Measurements from ENCODE around the gene PNPO. TPM values are rescaled to one million over a fixed set of nuclear protein-coding genes. Genes with fewer than 3 reads are reported as not detected.

Gene PNPO
- polyA plus RNA-seq, 1 of the 3 experiments (the other 2 are of a cell fraction) = 26.1 TPM

- no peak for TF ChIP-seq USF2 (IDR thresholded peaks at IDR 0.05; ENCODE audit: borderline replicate concordance, low read depth, low read length)
- no peak for TF ChIP-seq SIN3A (IDR thresholded peaks at IDR 0.05; ENCODE audit: borderline replicate concordance, low read depth, low read length)
- no peak for TF ChIP-seq RFX5 (IDR thresholded peaks at IDR 0.05; ENCODE audit: low read length)
- TF ChIP-seq RXRA (IDR thresholded peaks at IDR 0.05; ENCODE audit: borderline replicate concordance, low read depth) = no peak
- TF ChIP-seq RCOR1 (IDR thresholded peaks at IDR 0.05; ENCODE audit: low read length) = no peak
- no peak for TF ChIP-seq PBX3 (IDR thresholded peaks at IDR 0.05)
- TF ChIP-seq YY1 (IDR thresholded peaks at IDR 0.05; ENCODE audit: low read depth) = no peak
- no peak for TF ChIP-seq MAX (IDR thresholded peaks at IDR 0.05; ENCODE audit: low read depth)
These were observed 15.7 kb upstream of the PNPO start (continued) for GRCh38 chr17:47925678-47925988.

GRCh38 chr17:47927821-47928400 lies 13.5 kb upstream of the PNPO start:
- POLR2A ChIA-PET = no interaction called here
- Histone ChIP-seq H3F3A (replicated peaks; ENCODE audit: insufficient read depth) (no peaks in the 10 kb centered on the region), H3K9ac (no peak overlapping the region), H3K4me1 (ENCODE audit: control insufficient read depth in 1 of 2, insufficient read depth in 2 of 2, low read depth in 1 of 2, low read length in 1 of 2) (no peaks in the 10 kb centered on the region), H4K20me1 (ENCODE audit: insufficient read depth) (no peaks in the 10 kb centered on the region), H3K79me2 (ENCODE audit: insufficient read depth) (no peaks in the 10 kb centered on the region), H2AFZ (ENCODE audit: low read depth) (no peak overlapping the region), H3K4me2 (no peak overlapping the region), H3K9me2 (no peaks in the 10 kb centered on the region), H3K4me3 (ENCODE audit: low read depth in 2 of 2, low read length in 1 of 2) (no peak overlapping the region), H3K9me3 (no peaks in the 10 kb centered on the region), H3K27ac (ENCODE audit: low read depth in 2 of 2, low read length in 1 of 2) (no peak overlapping the region), H3K27me3 (ENCODE audit: insufficient read depth) (no peaks in the 10 kb centered on the region), H3K36me3 (replicated peaks in 1 of 2; ENCODE audit: control insufficient read depth in 1 of 2, insufficient read depth in 2 of 2, low read length in 1 of 2) (peaks cover 28 to 35% of the 10 kb centered on the region in 2 experiments)
- CTCF ChIA-PET = interaction anchor here (1.3 to 40.5 kb wide), 5 partner anchors 11 to 91 kb away, joined by 4 to 1216 read pairs (median 4); partner anchors contain the start of genes CDK5RAP3, PNPO and PRR15L
- 91% methylated on average over 20 of the region's 20 CpGs for WGBS (ENCODE audit: low lambda C conversion rate)
- no peak for TF ChIP-seq FOSL2 (IDR thresholded peaks at IDR 0.05; ENCODE audit: borderline replicate concordance, low read depth)
- no peak for DNase-seq

GRCh38 chr17:47928415-47928814 lies 13.0 kb upstream of the PNPO start:
- no peak overlapping the region for H3K4me2 ChIP-seq
- H3K27me3 ChIP-seq (ENCODE audit: insufficient read depth) = no peaks in the 10 kb centered on the region
- H3K9me3 ChIP-seq = no peaks in the 10 kb centered on the region
- no peaks in the 10 kb centered on the region for H4K20me1 ChIP-seq (ENCODE audit: insufficient read depth)
- no peak overlapping the region for H3K9ac ChIP-seq
- no peaks in the 10 kb centered on the region for H3K9me2 ChIP-seq
- H3K4me1 ChIP-seq (ENCODE audit: control insufficient read depth in 1 of 2, insufficient read depth in 2 of 2, low read depth in 1 of 2, low read length in 1 of 2) = no peaks in the 10 kb centered on the region
- H3K79me2 ChIP-seq (ENCODE audit: insufficient read depth) = no peaks in the 10 kb centered on the region
- DNase-seq = no peak
- no peaks in the 10 kb centered on the region for H3F3A ChIP-seq (replicated peaks; ENCODE audit: insufficient read depth)
- no peak for TF ChIP-seq PBX3 (IDR thresholded peaks at IDR 0.05)
- no peak for TF ChIP-seq POLR2AphosphoS5 (IDR thresholded peaks at IDR 0.05; ENCODE audit: low read depth, low read length)
- TF ChIP-seq NRF1 (IDR thresholded peaks at IDR 0.05; ENCODE audit: low read depth, low read length) = no peak
- no peak for TF ChIP-seq TEAD4 (IDR thresholded peaks at IDR 0.05; ENCODE audit: borderline replicate concordance, insufficient read depth)
- TF ChIP-seq RXRA (IDR thresholded peaks at IDR 0.05; ENCODE audit: borderline replicate concordance, low read depth) = no peak
- no peak for TF ChIP-seq YY1 (IDR thresholded peaks at IDR 0.05; ENCODE audit: low read depth)
- TF ChIP-seq RCOR1 (IDR thresholded peaks at IDR 0.05; ENCODE audit: low read length) = no peak
- H3K27ac ChIP-seq (ENCODE audit: low read depth in 2 of 2, low read length in 1 of 2) = no peak overlapping the region
- POLR2A ChIA-PET = no interaction called here
- H3K36me3 ChIP-seq (replicated peaks in 1 of 2; ENCODE audit: control insufficient read depth in 1 of 2, insufficient read depth in 2 of 2, low read length in 1 of 2) = peaks cover 28 to 32% of the 10 kb centered on the region in 2 experiments
- WGBS (ENCODE audit: low lambda C conversion rate) = 88% methylated on average over 2 of the region's 2 CpGs
- H2AFZ ChIP-seq (ENCODE audit: low read depth) = no peak overlapping the region
- CTCF ChIA-PET = interaction anchor here (1.3 to 40.5 kb wide), 7 partner anchors 12 to 90 kb away, joined by 3 to 1216 read pairs (median 4); partner anchors contain the start of genes CDK5RAP3, PNPO, PRR15L and SCRN2
- H3K4me3 ChIP-seq (ENCODE audit: low read depth in 2 of 2, low read length in 1 of 2) = no peak overlapping the region
